GM19452 (cell line): ENCODE results near the gene SUFU.
"Not testable (repeated sequence)": the region's sequence is repeated elsewhere in the genome, so short reads cannot be mapped to it uniquely, and the experiment has no call there.

ENCODE experiments used
- ATAC-seq: cut with Tn5 transposase; IDR thresholded peaks from one replicate; pipeline ENCODE4 v1.9.1; 2021; ENCODE audit not compliant: unreplicated experiment

SUFU gene

GRCh38 chr10:102667411-102667810, 163.6 kb downstream of the SUFU start:
- ATAC-seq: not testable (repeated sequence)

GRCh38 chr10:102668326-102669107, 164.7 kb downstream of the SUFU start:
- no peak for ATAC-seq

- ATAC-seq: no peak
These were observed 165.7 kb downstream of the SUFU start for GRCh38 chr10:102669206-102670064.

GRCh38 chr10:102670065-102670670, 166.4 kb downstream of the SUFU start:
- ATAC-seq: no peak

GRCh38 chr10:102670871-102671434, 167.2 kb downstream of the SUFU start:
- ATAC-seq: no peak

- no peak for ATAC-seq
These were observed 169.6 kb downstream of the SUFU start for GRCh38 chr10:102673236-102673818.

GRCh38 chr10:102673819-102674511, 170.2 kb downstream of the SUFU start:
- no peak for ATAC-seq

GRCh38 chr10:102674566-102674965, 170.8 kb downstream of the SUFU start:
- ATAC-seq: no peak

- ATAC-seq: no peak
These were observed 171.4 kb downstream of the SUFU start for GRCh38 chr10:102675011-102675665.

GRCh38 chr10:102675666-102676533, 172.1 kb downstream of the SUFU start:
- ATAC-seq: no peak

GRCh38 chr10:102676534-102677315, 173.0 kb downstream of the SUFU start:
- ATAC-seq: no peak

- no peak for ATAC-seq
These were observed 173.7 kb downstream of the SUFU start for GRCh38 chr10:102677331-102678067.

GRCh38 chr10:102678068-102678400, 174.3 kb downstream of the SUFU start:
- no peak for ATAC-seq

GRCh38 chr10:102678842-102679289, 175.1 kb downstream of the SUFU start:
- ATAC-seq: no peak

GRCh38 chr10:102679596-102679995, 175.8 kb downstream of the SUFU start:
- no peak for ATAC-seq

GRCh38 chr10:102681696-102682095, 177.9 kb downstream of the SUFU start:
- ATAC-seq: no peak

GRCh38 chr10:102682416-102682815, 178.6 kb downstream of the SUFU start:
- no peak for ATAC-seq
